Dermis blood vessel endothelial cell (primary cell): ENCODE data around the gene BEST3. TPM values are rescaled to one million over a fixed set of nuclear protein-coding genes. Genes with fewer than 3 reads are reported as not detected.

Experiments used
- DNase-seq: peaks from one replicate; pipeline ENCODE4 v3.0.0; 2010
- total RNA-seq: library from RNA; depleted of rRNA; stranded (reverse); fragments of >200 nt; gene quantifications from 2 replicates; pipeline ENCODE4 v1.2.3, GENCODE V29; 2014

The BEST3 gene
- 0.09 and 0.17 TPM in 2 replicates for total RNA-seq

DNA sequence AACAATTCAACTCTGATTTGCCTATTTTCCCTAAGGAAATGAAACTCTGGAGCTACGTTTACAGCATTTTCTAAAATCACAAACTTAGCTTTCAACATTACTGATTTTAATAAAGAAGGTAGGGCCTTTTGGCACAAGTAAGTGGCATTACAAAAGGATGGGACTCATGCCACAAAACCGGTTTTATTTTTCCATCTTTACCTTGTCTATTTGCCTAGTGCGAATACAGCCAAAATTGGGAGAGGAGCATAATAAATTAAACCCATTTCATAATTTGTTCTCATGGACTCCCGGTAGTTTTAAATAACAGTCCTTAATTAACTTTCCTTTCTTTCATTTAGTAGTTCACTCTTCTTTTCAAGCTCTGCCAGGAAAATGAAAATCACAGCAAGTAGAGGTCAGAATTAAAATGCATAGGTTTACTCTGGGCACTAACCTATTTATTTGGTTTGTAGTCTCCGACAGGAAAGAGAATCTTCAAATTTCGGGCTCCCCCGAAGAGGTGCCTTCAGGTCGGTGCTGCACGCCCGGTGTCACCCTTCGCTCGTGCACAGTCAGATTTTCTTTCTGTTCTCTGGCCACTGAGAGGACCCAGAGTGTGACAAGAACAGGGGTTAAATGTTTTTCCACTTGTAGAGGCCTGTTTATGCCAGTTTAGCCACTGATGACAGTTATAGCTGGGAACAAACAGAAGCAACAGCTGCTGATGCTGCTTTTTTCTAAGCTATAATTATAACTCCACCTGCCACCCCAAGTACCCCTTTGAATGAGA, at the start of gene BEST3:
Gene BEST3 (minus strand): TSS at position 535 of the 772 bp plus-strand sequence. CDS start 1,505 bp downstream, outside the sequence.
- no peak for DNase-seq

DNA sequence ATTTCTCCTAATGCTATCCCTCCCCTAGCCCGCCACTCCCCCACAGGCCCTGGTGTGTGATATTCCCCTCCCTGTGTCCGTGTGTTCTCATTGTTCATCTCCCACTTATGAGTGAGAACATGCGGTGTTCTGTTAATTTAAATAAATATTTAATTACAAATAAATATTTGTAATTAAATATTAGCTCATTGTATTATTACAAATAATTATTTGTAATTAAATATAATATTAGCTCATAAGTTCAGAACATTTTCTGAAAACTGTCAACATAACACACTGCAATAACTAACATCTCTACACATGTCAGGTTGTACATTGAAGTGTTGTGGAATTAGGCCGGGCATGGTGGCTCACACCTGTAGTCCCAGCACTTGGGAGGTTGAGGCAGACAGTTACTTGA, 45.0 kb upstream of the BEST3 start:
- DNase-seq, result no peak

GRCh38 chr12:69739287-69740191, 40.4 kb upstream of the BEST3 start:
- DNase-seq, result peak; percentile 48

DNA sequence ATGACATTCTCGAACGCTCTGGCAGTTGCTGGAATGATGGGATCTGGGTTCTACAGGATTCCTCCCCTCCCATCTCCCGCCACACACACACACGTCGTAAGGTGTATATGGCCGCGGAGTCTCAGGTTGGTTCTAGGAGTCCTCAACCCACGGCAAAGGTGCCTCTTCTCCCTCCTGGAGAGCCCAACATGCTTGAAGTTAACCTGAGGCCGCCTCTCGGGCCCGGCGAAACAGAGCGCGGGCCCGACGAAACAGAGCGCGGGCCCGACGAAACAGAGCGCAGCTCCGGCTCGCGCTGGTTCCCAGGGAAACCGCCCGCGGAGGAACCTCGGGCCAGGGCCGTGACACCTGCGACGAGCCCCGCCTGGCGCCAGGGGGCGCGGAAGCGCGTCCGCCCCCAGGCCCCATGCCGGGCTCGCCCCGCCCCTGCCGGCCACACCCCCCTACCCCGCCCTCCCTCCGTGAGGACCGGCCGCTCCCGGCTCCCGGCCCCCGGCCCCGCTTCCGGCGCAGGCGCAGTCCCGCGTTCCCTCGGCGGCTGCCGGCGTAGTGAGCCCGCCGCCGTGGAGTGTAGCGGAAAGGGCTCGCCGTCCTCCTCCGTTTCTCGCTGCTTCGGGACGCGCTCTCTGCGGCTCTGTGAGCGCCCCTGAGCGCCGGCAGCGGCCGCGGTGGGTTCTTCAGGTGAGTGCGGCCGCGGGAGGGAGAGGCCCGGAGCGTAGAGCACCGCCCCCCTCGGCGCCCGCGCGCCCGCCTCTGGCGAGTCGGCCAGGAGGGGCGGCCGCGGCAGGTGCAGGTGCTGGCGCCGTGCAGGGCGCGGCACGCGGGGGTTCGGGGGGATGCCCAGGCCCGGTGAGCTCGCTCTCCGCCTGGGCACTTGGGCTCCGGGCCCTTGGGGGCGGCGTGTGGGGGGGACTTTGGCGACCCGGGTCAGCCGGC, 39.5 kb upstream of the BEST3 start, which contains the start of gene RAB3IP:
Gene RAB3IP (plus strand): TSS at position 510 of the 936 bp plus-strand sequence. CDS start 16,549 bp downstream, outside the sequence.
- peak; percentile 83 for DNase-seq

- DNase-seq, result no peak
Measured at GRCh38 chr12:69733638-69734037, 34.5 kb upstream of the BEST3 start.

DNA sequence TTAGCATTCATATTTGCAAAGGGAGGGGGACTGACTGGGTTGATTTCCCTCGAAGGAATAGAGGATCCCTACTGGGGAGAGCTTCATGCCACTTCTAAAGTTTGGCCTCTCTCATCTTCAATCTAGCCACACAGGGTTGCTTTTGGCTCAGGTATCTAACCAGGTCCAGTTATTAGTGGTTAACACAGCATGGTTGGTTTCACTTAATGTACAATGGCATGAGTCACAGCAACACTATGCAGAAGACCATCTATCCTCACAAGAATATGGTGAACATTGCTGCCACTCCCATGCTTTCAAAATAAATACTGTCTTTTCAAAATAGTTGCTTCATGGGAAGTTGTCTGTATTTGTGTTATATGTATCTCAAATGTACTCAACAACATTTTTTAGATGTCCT, 33.0 kb upstream of the BEST3 start:
- DNase-seq, result no peak

GRCh38 chr12:69726922-69727321, 27.8 kb upstream of the BEST3 start:
- DNase-seq, result no peak

- DNase-seq, result no peak
Measured at GRCh38 chr12:69720750-69721149, 21.6 kb upstream of the BEST3 start.

DNA sequence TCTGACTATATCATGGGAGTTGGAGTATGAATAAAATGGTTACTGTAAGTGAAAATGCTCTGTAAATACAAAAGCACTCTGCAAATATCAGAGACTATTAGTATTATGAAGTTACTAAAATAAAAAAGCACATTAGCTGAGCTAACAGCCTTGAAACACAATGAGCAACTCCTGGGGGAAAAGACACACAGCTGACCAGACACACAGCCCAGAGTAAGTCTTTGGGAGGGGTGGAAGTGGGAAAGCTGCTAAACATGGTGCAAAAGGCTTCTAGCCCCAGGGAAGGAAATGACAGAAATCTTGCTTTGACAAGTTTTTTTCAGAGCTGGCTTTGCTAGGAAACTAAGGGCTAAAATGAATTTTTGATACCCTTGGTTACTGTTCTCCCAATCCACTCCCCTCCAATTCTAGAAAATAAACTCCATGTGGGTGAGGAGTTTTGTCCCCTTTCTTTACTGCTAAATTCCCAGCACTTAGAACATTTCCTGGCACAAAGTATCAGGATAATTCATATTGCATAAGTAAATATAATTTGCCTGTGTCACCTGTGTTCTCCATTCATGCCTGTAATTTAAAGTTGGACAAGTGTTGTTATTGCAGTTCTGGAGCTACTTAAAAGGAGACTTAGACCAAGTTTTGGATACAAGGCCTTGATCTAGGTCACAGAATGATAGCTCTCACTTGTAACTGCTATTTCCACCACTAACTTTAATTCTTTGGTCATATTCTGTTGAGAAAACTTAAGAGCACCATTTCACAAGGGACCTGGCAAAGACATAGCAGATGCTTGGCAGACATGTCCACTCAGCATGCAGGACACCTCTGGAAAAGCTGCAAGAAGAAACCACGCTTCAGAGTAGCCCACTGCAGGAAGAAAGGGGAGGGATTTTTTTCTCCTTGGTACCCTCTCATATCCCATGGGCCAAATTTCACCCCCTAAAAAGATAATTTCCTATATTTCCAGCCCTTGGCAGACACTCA, 20.5 kb upstream of the BEST3 start:
- no peak for DNase-seq

DNA sequence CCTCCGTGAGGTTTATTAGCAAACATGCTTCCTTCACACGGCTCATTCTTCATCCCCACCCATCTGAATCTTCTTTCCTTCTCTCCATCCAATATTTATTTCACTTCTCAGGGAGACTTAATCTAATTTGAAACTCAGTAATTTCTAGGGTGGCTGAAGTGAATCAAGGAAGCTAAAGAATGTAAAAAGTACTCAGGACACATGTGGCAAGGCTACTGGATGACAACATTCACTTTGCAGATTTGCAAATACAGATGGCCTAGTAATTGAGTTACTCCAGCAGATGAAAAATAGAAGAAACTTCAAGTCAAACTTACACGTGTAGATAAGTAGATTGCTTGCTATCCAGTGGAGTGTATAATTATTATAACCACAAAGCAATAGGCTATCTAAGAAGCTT, 15.4 kb upstream of the BEST3 start:
- DNase-seq, result no peak

GRCh38 chr12:69712826-69713225, 13.7 kb upstream of the BEST3 start:
- no peak for DNase-seq

GRCh38 chr12:69708649-69709048, 9.5 kb upstream of the BEST3 start:
- no peak for DNase-seq

DNA sequence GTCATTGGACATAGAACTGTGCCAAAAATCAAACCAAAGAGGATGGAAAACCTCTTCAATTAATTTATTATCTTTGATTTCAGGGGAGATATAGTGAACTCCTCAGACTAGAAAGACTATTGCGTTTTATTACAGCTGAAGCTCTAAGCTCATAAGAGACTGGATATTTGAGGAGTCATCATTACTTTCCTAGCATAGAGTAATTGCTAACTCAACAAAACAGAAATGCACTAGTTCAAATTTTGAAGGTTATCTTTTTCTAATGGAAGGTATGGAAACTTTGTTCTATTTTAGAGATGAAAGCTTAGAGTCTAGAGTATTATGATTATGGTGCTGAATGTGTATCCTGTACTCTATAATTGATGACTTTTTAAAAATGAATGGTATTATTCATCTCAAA, 5.3 kb upstream of the BEST3 start:
- no peak for DNase-seq

- no peak for DNase-seq
Measured at GRCh38 chr12:69703146-69703642, 4.1 kb upstream of the BEST3 start.

GRCh38 chr12:69701826-69702225, 2.7 kb upstream of the BEST3 start:
- DNase-seq, result no peak

DNA sequence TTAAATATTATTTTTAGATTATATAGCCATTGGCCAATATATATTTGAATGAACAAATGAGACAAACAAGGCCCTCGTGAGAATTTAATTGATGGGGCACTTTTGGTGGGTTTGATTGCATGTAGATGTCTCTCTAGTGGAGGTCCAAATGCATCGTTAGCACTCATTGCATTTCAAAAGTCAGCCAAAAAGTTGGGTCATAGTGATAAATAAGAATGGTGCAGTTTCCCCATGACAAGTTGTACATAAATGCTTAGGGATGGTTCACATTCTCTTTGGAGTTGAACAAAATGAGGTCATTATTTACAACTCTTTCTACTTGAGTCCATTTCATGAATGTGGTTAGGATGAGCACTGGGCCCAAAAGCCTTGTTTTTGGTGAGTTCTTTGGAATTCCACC, 1.0 kb downstream of the BEST3 start:
- DNase-seq, result no peak

DNA sequence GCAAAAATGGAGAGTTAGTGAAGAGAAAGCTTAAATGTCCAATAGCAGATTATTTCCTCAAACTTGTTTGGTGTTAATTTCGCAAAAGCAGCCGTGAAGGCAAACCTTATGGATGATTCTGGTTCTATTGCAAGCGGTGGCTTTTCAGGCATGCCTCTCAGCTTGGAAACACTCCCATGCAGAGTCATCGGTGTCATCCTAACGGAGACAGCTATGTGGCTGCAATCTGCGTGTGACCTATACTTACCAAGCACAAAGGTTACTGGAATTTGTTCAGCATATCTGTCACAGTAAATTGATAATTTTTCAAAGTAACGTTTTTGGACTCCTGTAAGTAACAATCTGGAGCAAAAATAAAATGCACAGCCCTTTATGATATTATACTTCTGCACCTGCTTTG, 5.0 kb downstream of the BEST3 start:
- no peak for DNase-seq

DNA sequence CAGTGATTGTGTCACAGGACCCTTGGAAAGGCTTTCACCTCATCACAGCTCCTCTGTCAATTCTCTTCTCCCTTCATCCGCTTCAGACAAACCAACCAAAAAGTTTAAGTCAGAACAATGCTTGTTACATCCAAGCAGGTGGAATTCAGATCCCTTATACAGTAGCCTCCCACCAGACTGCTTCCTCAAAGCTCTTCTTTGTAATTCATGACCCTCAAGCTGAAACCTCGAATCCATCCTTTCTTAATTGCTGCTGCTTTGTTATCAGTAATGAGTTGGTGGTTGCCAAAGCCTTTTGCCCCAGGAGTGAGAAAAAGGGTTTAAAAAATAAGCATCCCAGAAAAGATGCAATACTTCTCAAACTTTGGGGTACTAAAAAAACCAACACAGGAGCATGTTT, 9.5 kb downstream of the BEST3 start:
- DNase-seq, result peak; percentile 13

GRCh38 chr12:69688471-69689427, 10.4 kb downstream of the BEST3 start:
- peak; percentile 97 for DNase-seq

- peak; percentile 70 for DNase-seq
Measured at GRCh38 chr12:69688021-69688420, 11.1 kb downstream of the BEST3 start.
